Hepatocyte (in vitro differentiated cells): ENCODE results near the gene IGDCC3. TPM values are rescaled to one million over a fixed set of nuclear protein-coding genes. Genes with fewer than 3 reads are reported as not detected.

Experiments used
- DNase-seq: peaks from one replicate; pipeline ENCODE4 v3.0.0-alpha.2; 2016; ENCODE audit warnings: low spot score
- H2AFZ ChIP-seq: fragments of 200-600 bp; sonication (generic); 2 replicates; pipeline ENCODE4 v1.6.0; 2016; ENCODE audit warnings: antibody characterized with exemption, mild to moderate bottlenecking
- H3K27ac ChIP-seq: fragments of 200-600 bp; sonication (generic); 2 replicates; pipeline ENCODE4 v1.5.1; 2016; ENCODE audit warnings: mild to moderate bottlenecking
- H3K27me3 ChIP-seq: fragments of 200-600 bp; sonication (generic); 2 replicates; pipeline ENCODE4 v1.6.1; 2016
- H3K36me3 ChIP-seq: fragments of 200-600 bp; sonication (generic); replicated peaks from 2 replicates; pipeline ENCODE4 v1.5.1; 2016; ENCODE audit warnings: low read depth; ENCODE audit not compliant: insufficient read depth
- H3K4me1 ChIP-seq: fragments of 200-600 bp; sonication (generic); 2 replicates; pipeline ENCODE4 v1.5.1; 2016; ENCODE audit warnings: mild to moderate bottlenecking, moderate library complexity; ENCODE audit not compliant: insufficient read depth
- H3K4me2 ChIP-seq: fragments of 200-600 bp; sonication (generic); 2 replicates; pipeline ENCODE4 v1.6.0; 2016
- H3K4me3 ChIP-seq: fragments of 200-600 bp; sonication (generic); 2 replicates; pipeline ENCODE4 v1.5.1; 2016; ENCODE audit warnings: mild to moderate bottlenecking
- H3K79me2 ChIP-seq: fragments of 200-600 bp; sonication (generic); 2 replicates; pipeline ENCODE4 v1.6.0; 2017; ENCODE audit warnings: mild to moderate bottlenecking
- H3K9me2 ChIP-seq: fragments of 200-600 bp; sonication (generic); replicated peaks from 2 replicates; pipeline ENCODE4 v1.6.0; 2017; ENCODE audit warnings: mild to moderate bottlenecking; ENCODE audit not compliant: insufficient read depth
- H3K9me3 ChIP-seq: fragments of 200-600 bp; sonication (generic); 2 replicates; pipeline ENCODE4 v1.5.1; 2016; ENCODE audit warnings: low read depth, mild to moderate bottlenecking
- H4K20me1 ChIP-seq: fragments of 200-600 bp; sonication (generic); 2 replicates; pipeline ENCODE4 v1.6.0; 2016; ENCODE audit warnings: mild to moderate bottlenecking; ENCODE audit not compliant: insufficient read depth, poor library complexity, severe bottlenecking
- CTCF ChIP-seq: fragments of 200-600 bp; sonication (generic); IDR thresholded peaks from 2 replicates; pipeline ENCODE4 v1.5.1; 2016; ENCODE audit warnings: antibody characterized with exemption, mild to moderate bottlenecking; ENCODE audit not compliant: poor library complexity
- EZH2 ChIP-seq: fragments of 200-600 bp; sonication (generic); IDR thresholded peaks from 2 replicates; pipeline ENCODE4 v1.6.1; 2016; ENCODE audit warnings: antibody characterized with exemption, mild to moderate bottlenecking, borderline replicate concordance
- EZH2phosphoT487 ChIP-seq: fragments of 200-600 bp; sonication (generic); IDR thresholded peaks from one replicate; pipeline ENCODE4 v1.6.1; 2018; ENCODE audit warnings: antibody characterized with exemption, mild to moderate bottlenecking, low read depth, moderate library complexity; ENCODE audit not compliant: unreplicated experiment, severe bottlenecking
- WGBS: methylation state at CpG from one replicate; pipeline ENCODE4 v1.1.6; 2016; ENCODE audit warnings: low lambda C conversion rate; ENCODE audit errors: missing lambda C conversion rate; 5-methylcytosine and 5-hydroxymethylcytosine counted together
- polyA plus RNA-seq: library from polyadenylated mRNA; unstranded; fragments of >200 nt; fragmentation: Nextera tagmentation; extraction: Ambion mirVana; gene quantifications from 2 replicates; pipeline ENCODE4 v1.2.1, GENCODE V29; 2016
- total RNA-seq: library from RNA; depleted of rRNA; stranded (reverse); fragments of >200 nt; gene quantifications from 2 replicates; pipeline ENCODE4 v1.2.3, GENCODE V29; 2014

Gene IGDCC3
- total and polyA plus RNA-seq, 2 experiments from 2014 or later, result 8.1 to 14.8 TPM

- no peak overlapping the region for H3K27ac ChIP-seq
- H4K20me1 ChIP-seq, result no peaks in the 10 kb centered on the region
- H3K27me3 ChIP-seq, result no peaks in the 10 kb centered on the region
- H3K9me3 ChIP-seq, result no peaks in the 10 kb centered on the region
- H3K9me2 ChIP-seq, result no peaks in the 10 kb centered on the region
- no peak overlapping the region for H2AFZ ChIP-seq
- no peak overlapping the region for H3K4me2 ChIP-seq
- no peak overlapping the region for H3K4me3 ChIP-seq
- no peaks in the 10 kb centered on the region for H3K36me3 ChIP-seq
- peaks cover 12% of the 10 kb centered on the region for H3K4me1 ChIP-seq
- DNase-seq, result no peak
- H3K79me2 ChIP-seq, result no peaks in the 10 kb centered on the region
- TF ChIP-seq EZH2 (no peak), CTCF (no peak), EZH2phosphoT487 (no peak)
- WGBS, result 57% methylated on average over 19 of the region's 21 CpGs
These were observed 41.0 kb downstream of the IGDCC3 start for GRCh38 chr15:65336493-65337435.

GRCh38 chr15:65335278-65336055 is 42.3 kb downstream of the IGDCC3 start:
- DNase-seq, result no peak
- H3K9me3 ChIP-seq, result no peaks in the 10 kb centered on the region
- TF ChIP-seq EZH2 (no peak), EZH2phosphoT487 (no peak), CTCF (no peak)
- H3K27ac ChIP-seq, result no peak overlapping the region
- no peaks in the 10 kb centered on the region for H3K79me2 ChIP-seq
- no peak overlapping the region for H3K4me3 ChIP-seq
- peaks cover 10% of the 10 kb centered on the region for H3K4me1 ChIP-seq
- H3K9me2 ChIP-seq, result no peaks in the 10 kb centered on the region
- no peaks in the 10 kb centered on the region for H4K20me1 ChIP-seq
- no peak overlapping the region for H3K4me2 ChIP-seq
- no peaks in the 10 kb centered on the region for H3K27me3 ChIP-seq
- no peak overlapping the region for H2AFZ ChIP-seq
- WGBS, result 93% methylated on average over 16 of the region's 19 CpGs
- H3K36me3 ChIP-seq, result no peaks in the 10 kb centered on the region

GRCh38 chr15:65334586-65335231 is 43.1 kb downstream of the IGDCC3 start:
- no peak for DNase-seq
- H3K27ac ChIP-seq, result no peak overlapping the region
- no peak for TF ChIP-seq EZH2phosphoT487
- no peak for TF ChIP-seq EZH2
- no peaks in the 10 kb centered on the region for H3K79me2 ChIP-seq
- no peak overlapping the region for H3K4me2 ChIP-seq
- no peaks in the 10 kb centered on the region for H3K9me2 ChIP-seq
- H3K36me3 ChIP-seq, result no peaks in the 10 kb centered on the region
- no peak overlapping the region for H3K4me3 ChIP-seq
- H3K27me3 ChIP-seq, result no peaks in the 10 kb centered on the region
- H3K4me1 ChIP-seq, result peaks cover 2% of the 10 kb centered on the region
- H3K9me3 ChIP-seq, result no peaks in the 10 kb centered on the region
- 62% methylated on average over 15 of the region's 20 CpGs for WGBS
- no peak overlapping the region for H2AFZ ChIP-seq
- H4K20me1 ChIP-seq, result no peaks in the 10 kb centered on the region
